NCI-H2171 (cell line): Measurements from ENCODE around the gene PRR23E.

Experiments
- DNase-seq: peaks from one replicate; lab custom pipeline; 2025; lab: John Stamatoyannopoulos, UW

The PRR23E gene

GRCh38 chr3:127185268-127185667 is 7.7 kb upstream of the PRR23E start:
- no peak for DNase-seq

- no peak for DNase-seq
Measured at GRCh38 chr3:127185962-127186674, 6.8 kb upstream of the PRR23E start.

GRCh38 chr3:127187316-127187715 is 5.6 kb upstream of the PRR23E start:
- DNase-seq: no peak

- no peak for DNase-seq
Measured at GRCh38 chr3:127193341-127193740, 410 bp downstream of the PRR23E start.

- DNase-seq: no peak
Measured at GRCh38 chr3:127193775-127194174, 844 bp downstream of the PRR23E start.

- no peak for DNase-seq
Measured at GRCh38 chr3:127194601-127195187, 1.8 kb downstream of the PRR23E start.

- no peak for DNase-seq
Measured at GRCh38 chr3:127195417-127195816, 2.5 kb downstream of the PRR23E start.

GRCh38 chr3:127196002-127196401 is 3.1 kb downstream of the PRR23E start:
- no peak for DNase-seq

GRCh38 chr3:127196466-127197299 is 3.8 kb downstream of the PRR23E start:
- DNase-seq: no peak

- no peak for DNase-seq
Measured at GRCh38 chr3:127197300-127198189, 4.6 kb downstream of the PRR23E start.

- DNase-seq: no peak
Measured at GRCh38 chr3:127200086-127200691, 7.3 kb downstream of the PRR23E start.

GRCh38 chr3:127203024-127203423 is 10.1 kb downstream of the PRR23E start:
- DNase-seq: no peak

GRCh38 chr3:127204841-127205582 is 12.1 kb downstream of the PRR23E start:
- DNase-seq: no peak

GRCh38 chr3:127206154-127206553 is 13.2 kb downstream of the PRR23E start:
- DNase-seq: no peak

GRCh38 chr3:127206611-127207516 is 13.9 kb downstream of the PRR23E start:
- DNase-seq: no peak

- DNase-seq: no peak
Measured at GRCh38 chr3:127207727-127208482, 15.0 kb downstream of the PRR23E start.

- DNase-seq: no peak
Measured at GRCh38 chr3:127208483-127209100, 15.7 kb downstream of the PRR23E start.

GRCh38 chr3:127209155-127209839 is 16.4 kb downstream of the PRR23E start:
- no peak for DNase-seq
